NB4 (cell line): ENCODE results near the gene MAPKAPK2.

Experiments used
- CTCF ChIP-seq: IDR thresholded peaks from one replicate; pipeline ENCODE4 v1.5.1; 2012; ENCODE audit warnings: low read depth, low read length
- MAX ChIP-seq: IDR thresholded peaks from 2 replicates; pipeline ENCODE4 v1.6.1; 2011; ENCODE audit warnings: low read depth, low read length
- MYC ChIP-seq: IDR thresholded peaks from 2 replicates; pipeline ENCODE4 v1.6.1; 2011; ENCODE audit warnings: low read depth, low read length
- POLR2A ChIP-seq: IDR thresholded peaks from 2 replicates; pipeline ENCODE4 v1.6.1; 2011; ENCODE audit warnings: mild to moderate bottlenecking; ENCODE audit not compliant: insufficient read length; ENCODE audit errors: extremely low read depth

GRCh38 chr1:206754011-206754410 is 69.3 kb downstream of the MAPKAPK2 start:
- no peak for TF ChIP-seq CTCF
- TF ChIP-seq MAX, result no peak
- TF ChIP-seq POLR2A, result no peak
- no peak for TF ChIP-seq MYC
